ENCODE measurements around the gene MYO1C. TPM values are rescaled to one million over a fixed set of nuclear protein-coding genes. Genes with fewer than 3 reads are reported as not detected.
A peak's percentile ranks its signal among the peaks of the same experiment; 100 is the strongest.

The MYO1C gene
- polyA plus RNA-seq, 1 donor from 2014 or later = 5.7 TPM

DNA sequence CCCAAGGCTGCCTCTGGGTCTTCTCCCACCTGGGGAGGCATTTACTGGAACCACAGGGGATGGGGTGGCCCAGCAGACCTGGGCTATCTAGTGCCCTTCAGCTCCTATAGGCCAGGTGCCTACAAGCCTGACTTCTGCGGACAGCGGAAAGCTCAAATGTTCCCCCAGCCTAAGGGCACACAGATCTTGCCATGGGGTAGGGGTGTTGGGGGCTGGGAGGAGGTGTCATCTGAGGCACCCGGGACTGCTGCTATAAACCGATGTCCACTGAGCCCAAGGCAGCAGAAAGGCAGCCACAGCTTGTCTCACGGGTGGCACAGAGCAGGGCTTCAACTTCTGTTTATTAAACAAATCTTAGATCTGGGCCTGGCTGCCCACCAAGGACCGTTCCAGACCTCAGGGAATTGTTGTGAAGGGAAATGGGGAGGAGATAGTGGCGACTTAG, 3.6 kb downstream of the MYO1C start:
- Histone ChIP-seq H3K9ac (ENCODE audit: low read length) (no peak overlapping the region), H3K79me2 (replicated peaks; ENCODE audit: insufficient read depth, low read length) (no peaks in the 10 kb centered on the region)

DNA sequence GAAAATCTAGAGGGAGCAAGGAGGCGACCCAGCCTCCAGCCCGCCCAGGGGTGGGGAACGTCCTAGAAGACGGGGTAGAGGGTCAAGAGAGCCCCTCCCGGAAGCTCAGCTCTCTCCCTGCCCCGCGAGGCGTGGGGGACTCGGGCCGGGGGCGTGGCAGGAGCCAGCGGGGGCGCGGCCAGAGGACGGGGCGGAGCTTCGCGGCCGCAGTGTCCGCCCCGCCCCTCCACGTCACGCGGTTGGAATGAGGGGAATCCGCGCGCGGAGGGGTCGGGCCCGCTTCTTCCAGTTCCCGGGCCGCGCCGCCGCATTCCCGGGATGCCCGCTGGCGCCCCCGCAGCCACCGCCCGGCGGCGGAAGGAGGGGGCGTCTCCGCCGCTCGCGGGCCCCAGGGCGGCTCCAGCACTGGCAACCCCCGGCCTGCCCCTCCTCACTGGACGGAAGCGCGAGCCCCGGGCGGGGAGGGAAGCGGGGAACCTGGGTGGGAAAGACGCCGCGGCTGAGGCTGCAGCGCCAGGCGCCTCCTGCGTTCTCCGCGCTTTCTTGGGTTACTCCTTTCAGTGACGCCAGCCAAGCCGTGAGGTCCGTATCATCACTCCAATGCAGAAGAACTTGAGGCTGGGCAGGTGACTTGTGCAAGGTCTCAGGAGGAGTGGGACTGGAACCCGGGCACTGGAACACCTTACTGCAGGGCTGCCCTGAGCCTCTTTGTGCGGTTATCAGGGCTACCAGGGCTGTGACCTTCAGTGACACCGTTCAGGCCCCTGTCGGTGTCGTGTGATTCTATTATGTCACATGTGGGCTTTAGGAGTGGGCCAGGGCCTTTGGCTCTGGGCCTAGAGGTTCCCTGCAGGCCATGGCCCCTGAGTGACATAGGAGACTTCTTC, 4.3 kb downstream of the MYO1C start:
- Histone ChIP-seq H3K9me2 (ENCODE audit: insufficient read depth, low read length) (no peaks in the 10 kb centered on the region), H4K20me1 (ENCODE audit: insufficient read depth) (no peaks in the 10 kb centered on the region), H3F3A (ENCODE audit: insufficient read depth, low read length, poor library complexity, severe bottlenecking) (no peaks in the 10 kb centered on the region), H3K4me3 (ENCODE audit: low read length) (peak overlapping the region; percentile 64), H3K27ac (ENCODE audit: low read length) (peak overlapping the region; percentile 34), H3K79me2 (replicated peaks; ENCODE audit: insufficient read depth, low read length) (no peaks in the 10 kb centered on the region), H2AFZ (ENCODE audit: low read depth, low read length) (peak overlapping the region; percentile 27), H3K9me3 (ENCODE audit: low read length) (no peaks in the 10 kb centered on the region), H3K4me2 (ENCODE audit: low read length) (no peak overlapping the region), H3K27me3 (ENCODE audit: insufficient read depth, low read depth, low read length) (peaks cover 16% of the 10 kb centered on the region), H3K36me3 (ENCODE audit: insufficient read depth, low read length) (no peaks in the 10 kb centered on the region), H3K9ac (ENCODE audit: low read length) (peak overlapping the region; percentile 53)
- TF ChIP-seq SMC3 (conservative IDR thresholded peaks at IDR 0.05; ENCODE audit: poor library complexity) (peak; percentile 14), RAD21 (conservative IDR thresholded peaks at IDR 0.05) (no peak), MXI1 (conservative IDR thresholded peaks at IDR 0.05; ENCODE audit: poor library complexity, severe bottlenecking) (peak; percentile 35)

More for the DNA sequence above, 3.6 kb downstream of the MYO1C start:
- Histone ChIP-seq H3F3A (ENCODE audit: insufficient read depth, low read length, poor library complexity, severe bottlenecking) (no peaks in the 10 kb centered on the region), H3K27me3 (ENCODE audit: insufficient read depth, low read depth, low read length) (peaks cover 16% of the 10 kb centered on the region), H4K20me1 (ENCODE audit: insufficient read depth) (no peaks in the 10 kb centered on the region), H3K4me2 (ENCODE audit: low read length) (no peak overlapping the region), H3K9me2 (ENCODE audit: insufficient read depth, low read length) (no peaks in the 10 kb centered on the region), H3K4me3 (ENCODE audit: low read length) (peak overlapping the region; percentile 64), H3K9me3 (ENCODE audit: low read length) (no peaks in the 10 kb centered on the region), H3K36me3 (ENCODE audit: insufficient read depth, low read length) (no peaks in the 10 kb centered on the region), H2AFZ (ENCODE audit: low read depth, low read length) (no peak overlapping the region), H3K27ac (ENCODE audit: low read length) (no peak overlapping the region)
- TF ChIP-seq EP300 (conservative IDR thresholded peaks at IDR 0.05; ENCODE audit: poor library complexity, severe bottlenecking) (no peak), EZH2 (IDR thresholded peaks at IDR 0.05; ENCODE audit: borderline replicate concordance, insufficient read depth, low read length, poor library complexity, severe bottlenecking) (no peak)

DNA sequence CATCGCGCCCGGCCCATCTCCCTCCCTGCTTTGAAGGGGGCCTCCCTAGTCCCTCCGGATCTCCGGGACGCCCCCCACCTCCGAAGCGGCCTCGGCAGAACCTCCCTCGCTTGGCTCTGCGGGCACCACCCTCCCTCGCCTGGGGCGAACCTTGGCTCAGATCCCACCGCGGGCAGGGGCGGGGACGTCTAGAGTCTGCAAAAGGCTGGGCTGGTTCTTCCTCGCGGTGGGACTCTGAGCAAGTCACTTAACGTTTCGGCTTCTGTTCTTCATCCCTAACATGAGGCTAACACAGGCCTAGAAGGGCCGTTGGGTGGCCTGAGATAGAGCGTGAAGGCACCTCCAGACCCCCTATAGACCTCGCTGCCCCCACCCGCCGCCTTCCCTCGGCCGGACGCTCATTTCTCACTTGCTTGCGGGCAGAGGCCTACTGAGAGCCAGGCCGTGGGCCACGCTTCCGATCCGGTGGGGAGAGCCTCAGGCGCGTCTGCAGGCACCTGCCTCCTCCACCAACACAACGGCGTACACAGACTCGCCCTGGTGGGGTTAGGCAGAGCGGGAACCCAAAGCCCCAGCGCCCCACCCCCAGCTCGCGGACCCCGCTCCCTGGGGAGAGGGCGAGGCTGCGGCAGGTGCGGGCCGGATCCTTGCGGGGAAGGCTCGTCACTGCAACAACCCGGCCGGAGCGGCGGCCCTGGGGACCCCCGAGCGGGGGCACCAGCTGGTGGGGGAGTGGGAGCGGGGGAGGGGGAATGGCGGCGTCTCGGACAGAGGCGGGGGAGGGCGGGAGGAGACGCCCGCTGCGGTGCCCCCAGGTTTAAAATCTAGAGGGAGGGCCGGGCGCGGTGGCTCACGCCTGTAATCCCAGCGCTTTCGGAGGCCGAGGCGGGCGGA, 5.4 kb downstream of the MYO1C start:
- Histone ChIP-seq H3K27ac (ENCODE audit: low read length) (no peak overlapping the region), H3K9me3 (ENCODE audit: low read length) (no peaks in the 10 kb centered on the region), H3K9me2 (ENCODE audit: insufficient read depth, low read length) (no peaks in the 10 kb centered on the region), H2AFZ (ENCODE audit: low read depth, low read length) (no peak overlapping the region), H3F3A (ENCODE audit: insufficient read depth, low read length, poor library complexity, severe bottlenecking) (no peaks in the 10 kb centered on the region), H3K27me3 (ENCODE audit: insufficient read depth, low read depth, low read length) (peaks cover 16% of the 10 kb centered on the region), H3K4me3 (ENCODE audit: low read length) (peak overlapping the region; percentile 64), H3K79me2 (replicated peaks; ENCODE audit: insufficient read depth, low read length) (no peaks in the 10 kb centered on the region), H3K4me2 (ENCODE audit: low read length) (no peak overlapping the region), H3K9ac (ENCODE audit: low read length) (no peak overlapping the region), H4K20me1 (ENCODE audit: insufficient read depth) (no peaks in the 10 kb centered on the region), H3K36me3 (ENCODE audit: insufficient read depth, low read length) (no peaks in the 10 kb centered on the region)
- no peak for TF ChIP-seq EP300 (conservative IDR thresholded peaks at IDR 0.05; ENCODE audit: poor library complexity, severe bottlenecking)
- no peak for TF ChIP-seq RAD21 (conservative IDR thresholded peaks at IDR 0.05)
- TF ChIP-seq TAF1 (IDR thresholded peaks at IDR 0.05; ENCODE audit: low read depth) = no peak
- no peak for TF ChIP-seq SMC3 (conservative IDR thresholded peaks at IDR 0.05; ENCODE audit: poor library complexity)
- TF ChIP-seq, protein P1, sequence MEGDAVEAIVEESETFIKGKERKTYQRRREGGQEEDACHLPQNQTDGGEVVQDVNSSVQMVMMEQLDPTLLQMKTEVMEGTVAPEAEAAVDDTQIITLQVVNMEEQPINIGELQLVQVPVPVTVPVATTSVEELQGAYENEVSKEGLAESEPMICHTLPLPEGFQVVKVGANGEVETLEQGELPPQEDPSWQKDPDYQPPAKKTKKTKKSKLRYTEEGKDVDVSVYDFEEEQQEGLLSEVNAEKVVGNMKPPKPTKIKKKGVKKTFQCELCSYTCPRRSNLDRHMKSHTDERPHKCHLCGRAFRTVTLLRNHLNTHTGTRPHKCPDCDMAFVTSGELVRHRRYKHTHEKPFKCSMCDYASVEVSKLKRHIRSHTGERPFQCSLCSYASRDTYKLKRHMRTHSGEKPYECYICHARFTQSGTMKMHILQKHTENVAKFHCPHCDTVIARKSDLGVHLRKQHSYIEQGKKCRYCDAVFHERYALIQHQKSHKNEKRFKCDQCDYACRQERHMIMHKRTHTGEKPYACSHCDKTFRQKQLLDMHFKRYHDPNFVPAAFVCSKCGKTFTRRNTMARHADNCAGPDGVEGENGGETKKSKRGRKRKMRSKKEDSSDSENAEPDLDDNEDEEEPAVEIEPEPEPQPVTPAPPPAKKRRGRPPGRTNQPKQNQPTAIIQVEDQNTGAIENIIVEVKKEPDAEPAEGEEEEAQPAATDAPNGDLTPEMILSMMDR (IDR thresholded peaks at IDR 0.05; ENCODE audit: poor library complexity, severe bottlenecking) = no peak
- no peak for TF ChIP-seq EZH2 (IDR thresholded peaks at IDR 0.05; ENCODE audit: borderline replicate concordance, insufficient read depth, low read length, poor library complexity, severe bottlenecking)
- TF ChIP-seq POLR2AphosphoS5 (IDR thresholded peaks at IDR 0.05) = no peak
- TF ChIP-seq, protein P2, sequence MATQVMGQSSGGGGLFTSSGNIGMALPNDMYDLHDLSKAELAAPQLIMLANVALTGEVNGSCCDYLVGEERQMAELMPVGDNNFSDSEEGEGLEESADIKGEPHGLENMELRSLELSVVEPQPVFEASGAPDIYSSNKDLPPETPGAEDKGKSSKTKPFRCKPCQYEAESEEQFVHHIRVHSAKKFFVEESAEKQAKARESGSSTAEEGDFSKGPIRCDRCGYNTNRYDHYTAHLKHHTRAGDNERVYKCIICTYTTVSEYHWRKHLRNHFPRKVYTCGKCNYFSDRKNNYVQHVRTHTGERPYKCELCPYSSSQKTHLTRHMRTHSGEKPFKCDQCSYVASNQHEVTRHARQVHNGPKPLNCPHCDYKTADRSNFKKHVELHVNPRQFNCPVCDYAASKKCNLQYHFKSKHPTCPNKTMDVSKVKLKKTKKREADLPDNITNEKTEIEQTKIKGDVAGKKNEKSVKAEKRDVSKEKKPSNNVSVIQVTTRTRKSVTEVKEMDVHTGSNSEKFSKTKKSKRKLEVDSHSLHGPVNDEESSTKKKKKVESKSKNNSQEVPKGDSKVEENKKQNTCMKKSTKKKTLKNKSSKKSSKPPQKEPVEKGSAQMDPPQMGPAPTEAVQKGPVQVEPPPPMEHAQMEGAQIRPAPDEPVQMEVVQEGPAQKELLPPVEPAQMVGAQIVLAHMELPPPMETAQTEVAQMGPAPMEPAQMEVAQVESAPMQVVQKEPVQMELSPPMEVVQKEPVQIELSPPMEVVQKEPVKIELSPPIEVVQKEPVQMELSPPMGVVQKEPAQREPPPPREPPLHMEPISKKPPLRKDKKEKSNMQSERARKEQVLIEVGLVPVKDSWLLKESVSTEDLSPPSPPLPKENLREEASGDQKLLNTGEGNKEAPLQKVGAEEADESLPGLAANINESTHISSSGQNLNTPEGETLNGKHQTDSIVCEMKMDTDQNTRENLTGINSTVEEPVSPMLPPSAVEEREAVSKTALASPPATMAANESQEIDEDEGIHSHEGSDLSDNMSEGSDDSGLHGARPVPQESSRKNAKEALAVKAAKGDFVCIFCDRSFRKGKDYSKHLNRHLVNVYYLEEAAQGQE (IDR thresholded peaks at IDR 0.05; ENCODE audit: borderline replicate concordance) = no peak
- TF ChIP-seq MXI1 (conservative IDR thresholded peaks at IDR 0.05; ENCODE audit: poor library complexity, severe bottlenecking) = no peak

Measured in neural cell (in vitro differentiated cells).